Tibial nerve (tissue), 4 donors: Measurements from ENCODE around the gene GLI1. TPM values are rescaled to one million over a fixed set of nuclear protein-coding genes. Genes with fewer than 3 reads are reported as not detected.
"Not testable (repeated sequence)": the region's sequence is repeated elsewhere in the genome, so short reads cannot be mapped to it uniquely, and the experiment has no call there.

Experiments used
- DNase-seq, 2 donors: peaks; one replicate each; pipeline ENCODE4 v3.0.0-alpha.2; 2019; ENCODE audit warnings: low spot score in 2 of 2
- H3K27ac ChIP-seq, 4 donors: fragments of 200-600 bp; sonication (generic) in 3 of 4; one replicate each; pipeline ENCODE4 v1.5.1; 2017 to 2019; ENCODE audit warnings: mild to moderate bottlenecking in 1 of 4
- H3K27me3 ChIP-seq, 2 donors: fragments of 200-600 bp; sonication (generic) in 1 of 2; one replicate each; pipeline versions ENCODE4 v1.5.1 to v1.6.0; 2017 to 2019
- H3K36me3 ChIP-seq, 3 donors: fragments of 200-600 bp; sonication (generic); one replicate each; pipeline ENCODE4 v1.5.1; 2018 to 2019
- H3K4me1 ChIP-seq, 4 donors: fragments of 200-600 bp; sonication (generic) in 3 of 4; one replicate each; pipeline ENCODE4 v1.5.1; 2017 to 2019
- H3K4me3 ChIP-seq, 4 donors: fragments of 200-600 bp; sonication (generic) in 3 of 4; one replicate each; pipeline ENCODE4 v1.5.1; 2017 to 2019; ENCODE audit warnings: mild to moderate bottlenecking in 1 of 4, moderate library complexity in 1 of 4
- H3K9me3 ChIP-seq, 4 donors: fragments of 200-600 bp; sonication (generic) in 3 of 4; one replicate each; pipeline ENCODE4 v1.5.1; 2017 to 2019
- CTCF ChIP-seq, 5 experiments: fragments of 200-600 bp in 3 of 5; fragments of 450-650 bp in 2 of 5; sonication (generic) in 3 of 5; IDR thresholded peaks; one replicate each; pipeline ENCODE4 v1.5.1; 2016 to 2019; ENCODE audit warnings: antibody characterized with exemption in 5 of 5, mild to moderate bottlenecking in 3 of 5, moderate library complexity in 2 of 5
- EP300 ChIP-seq, 2 donors: sonication (generic); formaldehyde crosslinking; IDR thresholded peaks; one replicate each; pipeline ENCODE4 v1.6.1; 2017; ENCODE audit warnings: antibody characterized with exemption in 2 of 2, mild to moderate bottlenecking in 1 of 2
- POLR2A ChIP-seq, 2 donors: fragments of 450-650 bp; IDR thresholded peaks; one replicate each; pipeline ENCODE4 v1.6.1; 2017; ENCODE audit warnings: antibody characterized with exemption in 2 of 2, mild to moderate bottlenecking in 2 of 2, moderate library complexity in 2 of 2
- WGBS, 2 donors: methylation state at CpG; one replicate each; pipeline ENCODE4 v1.1.5; 2018; 5-methylcytosine and 5-hydroxymethylcytosine counted together
- total RNA-seq, 4 donors: library from RNA; depleted of rRNA; stranded (reverse); fragments of >200 nt; gene quantifications; one replicate each; pipeline ENCODE4 v1.1.0, GENCODE V29; 2016

GLI1 gene
- total RNA-seq, 4 donors from 2014 or later = 16.2 to 61.0 (median 38.7) TPM

- H3K27ac ChIP-seq = no peak overlapping the region
- no peaks in the 10 kb centered on the region for H3K27me3 ChIP-seq
- H3K36me3 ChIP-seq = no peaks in the 10 kb centered on the region
- H3K9me3 ChIP-seq = no peaks in the 10 kb centered on the region
- TF ChIP-seq POLR2A (IDR thresholded peaks at IDR 0.05) = no peak
- no peak for TF ChIP-seq CTCF (IDR thresholded peaks at IDR 0.05)
- TF ChIP-seq EP300 (IDR thresholded peaks at IDR 0.05) = no peak
- WGBS, 2 donors = 75 to 78% methylated on average over 3 of the region's 3 CpGs
- peaks cover 0 to 22% (median 6%) of the 10 kb centered on the region in 4 donors for H3K4me1 ChIP-seq
- no peak overlapping the region for H3K4me3 ChIP-seq
- no peak for DNase-seq
Measured at GRCh38 chr12:57433370-57433769, 26.2 kb upstream of the GLI1 start.

GRCh38 chr12:57434517-57435223 is 24.9 kb upstream of the GLI1 start, which contains the start of gene INHBC:
TSS of gene INHBC (plus strand) at chr12:57434784. CDS start at chr12:57434887, 103 bp downstream.
- Histone ChIP-seq H3K36me3 (no peaks in the 10 kb centered on the region), H3K9me3 (no peaks in the 10 kb centered on the region), H3K4me1 (peaks cover 0 to 9% (median 3%) of the 10 kb centered on the region in 4 donors), H3K4me3 (no peak within 1 kb of the TSS), H3K27ac (no peak within 1 kb of the TSS), H3K27me3 (no peaks in the 10 kb centered on the region)
- 64 to 80% methylated on average over 8 of the region's 8 CpGs for WGBS, 2 donors
- no peak for DNase-seq
- TF ChIP-seq CTCF (IDR thresholded peaks at IDR 0.05) (no peak), EP300 (IDR thresholded peaks at IDR 0.05) (no peak), POLR2A (IDR thresholded peaks at IDR 0.05) (no peak)

- no peak for DNase-seq
- TF ChIP-seq CTCF (IDR thresholded peaks at IDR 0.05) (no peak), EP300 (IDR thresholded peaks at IDR 0.05) (no peak), POLR2A (IDR thresholded peaks at IDR 0.05) (no peak)
- Histone ChIP-seq H3K4me3 (no peak overlapping the region), H3K27ac (no peak overlapping the region), H3K36me3 (no peaks in the 10 kb centered on the region), H3K4me1 (peaks cover 0 to 7% (median 3%) of the 10 kb centered on the region in 4 donors), H3K27me3 (no peaks in the 10 kb centered on the region), H3K9me3 (no peaks in the 10 kb centered on the region)
- WGBS, 2 donors = 45 to 51% methylated on average over 4 of the region's 4 CpGs
Measured at GRCh38 chr12:57435293-57435692, 24.3 kb upstream of the GLI1 start.

- Histone ChIP-seq H3K4me3 (no peak overlapping the region), H3K27me3 (no peaks in the 10 kb centered on the region), H3K36me3 (no peaks in the 10 kb centered on the region), H3K27ac (no peak overlapping the region), H3K4me1 (no peaks in the 10 kb centered on the region), H3K9me3 (peaks cover 0 to 7% (median 0%) of the 10 kb centered on the region in 4 donors)
- DNase-seq = no peak
- TF ChIP-seq EP300 (IDR thresholded peaks at IDR 0.05) (no peak), POLR2A (IDR thresholded peaks at IDR 0.05) (no peak), CTCF (IDR thresholded peaks at IDR 0.05) (no peak)
- 23 to 53% methylated on average over 1 of the region's 1 CpG for WGBS, 2 donors
Measured at GRCh38 chr12:57438400-57438799, 21.2 kb upstream of the GLI1 start.

GRCh38 chr12:57439762-57440266 is 19.8 kb upstream of the GLI1 start:
- H3K4me3 ChIP-seq = no peak overlapping the region
- no peak overlapping the region for H3K27ac ChIP-seq
- 67% methylated on average over 4 of the region's 4 CpGs for WGBS, 2 donors
- no peak for DNase-seq
- no peak for TF ChIP-seq POLR2A (IDR thresholded peaks at IDR 0.05)
- TF ChIP-seq EP300 (IDR thresholded peaks at IDR 0.05) = no peak
- no peak for TF ChIP-seq CTCF (IDR thresholded peaks at IDR 0.05)
- H3K9me3 ChIP-seq = peaks cover 0 to 7% (median 0%) of the 10 kb centered on the region in 4 donors
- no peaks in the 10 kb centered on the region for H3K36me3 ChIP-seq
- no peaks in the 10 kb centered on the region for H3K27me3 ChIP-seq
- no peaks in the 10 kb centered on the region for H3K4me1 ChIP-seq

GRCh38 chr12:57441393-57441792 is 18.2 kb upstream of the GLI1 start:
- not testable (repeated sequence) for H3K4me3 ChIP-seq, H3K4me1 ChIP-seq, H3K27ac ChIP-seq, H3K27me3 ChIP-seq, H3K9me3 ChIP-seq, DNase-seq, H3K36me3 ChIP-seq
- 84 to 93% methylated on average over 2 of the region's 2 CpGs for WGBS, 2 donors
